IMR-90 (cell line): ENCODE results near the gene IL17C.

ENCODE experiments used
- BHLHE40 ChIP-seq: fragments of 150-350 bp; IDR thresholded peaks from 2 replicates; pipeline ENCODE4 v1.6.1; 2016; ENCODE audit warnings: mild to moderate bottlenecking, low read depth, low read length
- CEBPB ChIP-seq: IDR thresholded peaks from 2 replicates; pipeline ENCODE4 v1.6.1; 2012; ENCODE audit warnings: low read depth, low read length, improper control_type of control experiment
- FOS ChIP-seq: fragments of 150-350 bp; IDR thresholded peaks from 2 replicates; pipeline ENCODE4 v1.6.1; 2016; ENCODE audit warnings: low read depth, low read length
- MAZ ChIP-seq: IDR thresholded peaks from 2 replicates; pipeline ENCODE4 v1.6.1; 2012; ENCODE audit warnings: low read depth, mild to moderate bottlenecking, low read length, improper control_type of control experiment, moderate library complexity, borderline replicate concordance
- POLR2A ChIP-seq: IDR thresholded peaks from 2 replicates; pipeline ENCODE4 v1.6.1; 2012; ENCODE audit warnings: mild to moderate bottlenecking, low read depth, low read length
- RCOR1 ChIP-seq: IDR thresholded peaks from 2 replicates; pipeline ENCODE4 v1.6.1; 2012; ENCODE audit warnings: mild to moderate bottlenecking, low read length, improper control_type of control experiment; ENCODE audit not compliant: insufficient replicate concordance
- RFX5 ChIP-seq: IDR thresholded peaks from 2 replicates; pipeline ENCODE4 v1.8.0; 2012; ENCODE audit warnings: low read depth, mild to moderate bottlenecking, low read length, moderate library complexity
- SMC3 ChIP-seq: fragments of 150-350 bp; IDR thresholded peaks from 2 replicates; pipeline ENCODE4 v1.6.1; 2016; ENCODE audit warnings: low read depth, mild to moderate bottlenecking, antibody characterized with exemption, low read length, moderate library complexity
- TF ChIP-seq, protein P1 (sequence below): conservative IDR thresholded peaks from 2 replicates; pipeline ENCODE4 v1.5.1; 2012; ENCODE audit warnings: mild to moderate bottlenecking, low read depth, low read length, improper control_type of control experiment
- TF ChIP-seq, protein P2 (sequence below): fragments of 150-350 bp; IDR thresholded peaks from 2 replicates; pipeline ENCODE4 v1.6.1; 2016; ENCODE audit warnings: low read depth, mild to moderate bottlenecking, low read length, moderate library complexity, borderline replicate concordance

DNA sequence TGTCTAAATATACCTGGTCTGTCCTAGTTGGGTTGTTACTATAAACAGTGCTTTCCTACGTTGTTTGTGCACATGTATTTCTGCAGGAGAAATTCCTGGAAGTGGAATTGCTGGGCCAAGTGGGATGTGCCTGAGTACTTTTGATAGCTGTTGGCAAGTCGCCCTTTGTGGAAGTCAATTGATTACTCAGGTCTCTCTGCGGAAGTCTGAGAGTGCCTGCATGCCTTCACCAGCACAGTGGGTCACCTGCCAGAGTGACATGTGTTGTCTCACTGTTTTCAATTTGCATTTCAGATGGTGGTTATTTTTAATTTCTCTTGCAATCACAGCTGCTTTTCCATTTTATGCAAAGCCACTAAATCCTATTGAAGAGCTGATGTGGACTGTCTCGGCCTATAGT is 26.8 kb downstream of the IL17C start:
- TF ChIP-seq POLR2A, result no peak
- no peak for TF ChIP-seq SMC3
- TF ChIP-seq, protein P1, sequence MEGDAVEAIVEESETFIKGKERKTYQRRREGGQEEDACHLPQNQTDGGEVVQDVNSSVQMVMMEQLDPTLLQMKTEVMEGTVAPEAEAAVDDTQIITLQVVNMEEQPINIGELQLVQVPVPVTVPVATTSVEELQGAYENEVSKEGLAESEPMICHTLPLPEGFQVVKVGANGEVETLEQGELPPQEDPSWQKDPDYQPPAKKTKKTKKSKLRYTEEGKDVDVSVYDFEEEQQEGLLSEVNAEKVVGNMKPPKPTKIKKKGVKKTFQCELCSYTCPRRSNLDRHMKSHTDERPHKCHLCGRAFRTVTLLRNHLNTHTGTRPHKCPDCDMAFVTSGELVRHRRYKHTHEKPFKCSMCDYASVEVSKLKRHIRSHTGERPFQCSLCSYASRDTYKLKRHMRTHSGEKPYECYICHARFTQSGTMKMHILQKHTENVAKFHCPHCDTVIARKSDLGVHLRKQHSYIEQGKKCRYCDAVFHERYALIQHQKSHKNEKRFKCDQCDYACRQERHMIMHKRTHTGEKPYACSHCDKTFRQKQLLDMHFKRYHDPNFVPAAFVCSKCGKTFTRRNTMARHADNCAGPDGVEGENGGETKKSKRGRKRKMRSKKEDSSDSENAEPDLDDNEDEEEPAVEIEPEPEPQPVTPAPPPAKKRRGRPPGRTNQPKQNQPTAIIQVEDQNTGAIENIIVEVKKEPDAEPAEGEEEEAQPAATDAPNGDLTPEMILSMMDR, result no peak
- no peak for TF ChIP-seq CEBPB
- no peak for TF ChIP-seq BHLHE40
- TF ChIP-seq RCOR1, result no peak
- no peak for TF ChIP-seq RFX5
- TF ChIP-seq FOS, result no peak
- no peak for TF ChIP-seq MAZ
- TF ChIP-seq, protein P2, sequence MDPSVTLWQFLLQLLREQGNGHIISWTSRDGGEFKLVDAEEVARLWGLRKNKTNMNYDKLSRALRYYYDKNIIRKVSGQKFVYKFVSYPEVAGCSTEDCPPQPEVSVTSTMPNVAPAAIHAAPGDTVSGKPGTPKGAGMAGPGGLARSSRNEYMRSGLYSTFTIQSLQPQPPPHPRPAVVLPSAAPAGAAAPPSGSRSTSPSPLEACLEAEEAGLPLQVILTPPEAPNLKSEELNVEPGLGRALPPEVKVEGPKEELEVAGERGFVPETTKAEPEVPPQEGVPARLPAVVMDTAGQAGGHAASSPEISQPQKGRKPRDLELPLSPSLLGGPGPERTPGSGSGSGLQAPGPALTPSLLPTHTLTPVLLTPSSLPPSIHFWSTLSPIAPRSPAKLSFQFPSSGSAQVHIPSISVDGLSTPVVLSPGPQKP, result no peak
